ENCODE data around the gene CXCR5.

DNA sequence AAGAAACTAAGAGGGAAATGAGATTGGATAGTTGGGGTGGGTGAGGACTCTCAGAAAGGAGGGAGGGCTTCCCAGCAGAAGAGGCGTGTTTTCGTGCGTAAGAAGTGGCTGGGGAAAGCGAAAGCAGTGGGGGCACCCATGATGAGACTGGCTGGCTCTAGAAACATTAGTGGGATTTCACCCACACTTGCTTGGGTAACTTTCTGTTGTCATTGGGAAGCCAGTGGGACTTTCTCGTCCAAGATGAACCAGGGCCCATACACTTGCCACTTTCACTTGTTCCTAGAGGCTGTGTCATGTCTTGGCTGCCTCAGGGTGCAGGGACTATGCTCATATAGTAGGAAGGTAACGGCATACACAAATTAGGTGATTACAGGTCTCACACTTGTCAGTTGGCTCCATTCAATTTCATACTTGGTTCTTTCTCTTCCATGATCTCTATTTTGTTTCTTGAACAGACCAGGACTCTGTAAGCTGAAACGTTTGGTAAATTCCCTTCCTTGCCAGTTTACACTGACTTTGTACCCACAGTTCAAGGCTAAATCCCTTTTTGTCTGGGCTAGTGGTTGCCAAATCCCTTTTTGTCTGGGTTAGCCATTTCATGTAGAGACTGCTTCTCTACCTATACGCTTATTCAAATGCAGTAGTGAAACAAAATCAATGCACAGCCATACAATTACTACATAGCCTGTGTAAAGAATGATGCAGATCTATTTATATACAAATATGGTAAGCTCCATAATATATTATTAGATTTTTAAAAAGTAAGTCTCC, 42.0 kb upstream of the CXCR5 start:
- TF ChIP-seq, protein P1, sequence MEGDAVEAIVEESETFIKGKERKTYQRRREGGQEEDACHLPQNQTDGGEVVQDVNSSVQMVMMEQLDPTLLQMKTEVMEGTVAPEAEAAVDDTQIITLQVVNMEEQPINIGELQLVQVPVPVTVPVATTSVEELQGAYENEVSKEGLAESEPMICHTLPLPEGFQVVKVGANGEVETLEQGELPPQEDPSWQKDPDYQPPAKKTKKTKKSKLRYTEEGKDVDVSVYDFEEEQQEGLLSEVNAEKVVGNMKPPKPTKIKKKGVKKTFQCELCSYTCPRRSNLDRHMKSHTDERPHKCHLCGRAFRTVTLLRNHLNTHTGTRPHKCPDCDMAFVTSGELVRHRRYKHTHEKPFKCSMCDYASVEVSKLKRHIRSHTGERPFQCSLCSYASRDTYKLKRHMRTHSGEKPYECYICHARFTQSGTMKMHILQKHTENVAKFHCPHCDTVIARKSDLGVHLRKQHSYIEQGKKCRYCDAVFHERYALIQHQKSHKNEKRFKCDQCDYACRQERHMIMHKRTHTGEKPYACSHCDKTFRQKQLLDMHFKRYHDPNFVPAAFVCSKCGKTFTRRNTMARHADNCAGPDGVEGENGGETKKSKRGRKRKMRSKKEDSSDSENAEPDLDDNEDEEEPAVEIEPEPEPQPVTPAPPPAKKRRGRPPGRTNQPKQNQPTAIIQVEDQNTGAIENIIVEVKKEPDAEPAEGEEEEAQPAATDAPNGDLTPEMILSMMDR (IDR thresholded peaks at IDR 0.05): no peak
- TF ChIP-seq POLR2A (IDR thresholded peaks at IDR 0.05): no peak
